ENCODE data around the gene WWOX.

DNA sequence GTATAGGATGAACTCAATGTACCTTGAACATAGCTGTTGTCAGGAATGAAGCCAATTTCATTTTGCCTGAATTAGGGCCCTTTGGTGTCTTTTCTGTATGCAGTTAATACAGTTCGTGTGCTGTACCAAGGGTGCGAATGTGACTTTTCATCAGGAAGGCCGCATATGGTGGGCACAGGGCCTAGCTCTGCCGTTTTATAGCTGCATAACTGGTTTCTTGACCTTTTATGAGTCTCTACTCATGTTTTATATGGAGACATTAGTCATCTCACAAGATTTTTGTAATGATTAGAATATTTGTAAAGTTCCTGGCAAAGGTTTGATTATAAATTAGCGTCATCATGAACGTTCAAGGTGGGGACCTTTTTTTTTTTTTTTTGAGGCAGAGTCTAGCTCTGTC is 989.5 kb downstream of the WWOX start:
- TF ChIP-seq, protein P1, sequence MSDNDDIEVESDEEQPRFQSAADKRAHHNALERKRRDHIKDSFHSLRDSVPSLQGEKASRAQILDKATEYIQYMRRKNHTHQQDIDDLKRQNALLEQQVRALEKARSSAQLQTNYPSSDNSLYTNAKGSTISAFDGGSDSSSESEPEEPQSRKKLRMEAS (IDR thresholded peaks at IDR 0.05; ENCODE audit: low read depth, low read length): no peak
- no peak for TF ChIP-seq POLR2A (IDR thresholded peaks at IDR 0.05; ENCODE audit: extremely low read depth, insufficient read length)
- TF ChIP-seq, protein P2, sequence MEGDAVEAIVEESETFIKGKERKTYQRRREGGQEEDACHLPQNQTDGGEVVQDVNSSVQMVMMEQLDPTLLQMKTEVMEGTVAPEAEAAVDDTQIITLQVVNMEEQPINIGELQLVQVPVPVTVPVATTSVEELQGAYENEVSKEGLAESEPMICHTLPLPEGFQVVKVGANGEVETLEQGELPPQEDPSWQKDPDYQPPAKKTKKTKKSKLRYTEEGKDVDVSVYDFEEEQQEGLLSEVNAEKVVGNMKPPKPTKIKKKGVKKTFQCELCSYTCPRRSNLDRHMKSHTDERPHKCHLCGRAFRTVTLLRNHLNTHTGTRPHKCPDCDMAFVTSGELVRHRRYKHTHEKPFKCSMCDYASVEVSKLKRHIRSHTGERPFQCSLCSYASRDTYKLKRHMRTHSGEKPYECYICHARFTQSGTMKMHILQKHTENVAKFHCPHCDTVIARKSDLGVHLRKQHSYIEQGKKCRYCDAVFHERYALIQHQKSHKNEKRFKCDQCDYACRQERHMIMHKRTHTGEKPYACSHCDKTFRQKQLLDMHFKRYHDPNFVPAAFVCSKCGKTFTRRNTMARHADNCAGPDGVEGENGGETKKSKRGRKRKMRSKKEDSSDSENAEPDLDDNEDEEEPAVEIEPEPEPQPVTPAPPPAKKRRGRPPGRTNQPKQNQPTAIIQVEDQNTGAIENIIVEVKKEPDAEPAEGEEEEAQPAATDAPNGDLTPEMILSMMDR (IDR thresholded peaks at IDR 0.05; ENCODE audit: low read depth, low read length): no peak

Data from NB4 (cell line).